IPS-NIHi11 (cell line): Measurements from ENCODE around the gene CFAP57.

Source experiments
- DNase-seq: peaks from one replicate; pipeline ENCODE4 v3.0.0; 2012; ENCODE audit warnings: mixed read lengths, low spot score

CFAP57 gene

DNA sequence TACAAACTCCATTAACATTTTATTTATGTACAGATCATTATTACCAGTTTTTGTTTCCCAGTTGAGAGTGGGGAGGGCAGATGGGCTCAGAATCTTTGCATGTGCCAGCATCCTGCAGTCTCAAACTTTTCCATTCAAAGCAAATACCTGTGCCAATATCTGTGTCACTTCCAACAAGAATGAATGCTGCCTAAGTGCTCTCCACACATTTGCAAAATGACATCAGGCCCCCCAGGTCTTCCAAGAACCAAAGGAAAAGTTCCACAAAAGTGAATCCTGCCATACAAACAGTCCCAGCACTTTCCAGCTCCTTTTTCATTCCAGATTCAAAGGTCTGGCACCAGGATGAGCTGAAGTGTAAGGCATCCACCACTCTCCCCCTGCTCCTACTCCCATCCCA lies 127.0 kb downstream of the CFAP57 start:
- no peak for DNase-seq

DNA sequence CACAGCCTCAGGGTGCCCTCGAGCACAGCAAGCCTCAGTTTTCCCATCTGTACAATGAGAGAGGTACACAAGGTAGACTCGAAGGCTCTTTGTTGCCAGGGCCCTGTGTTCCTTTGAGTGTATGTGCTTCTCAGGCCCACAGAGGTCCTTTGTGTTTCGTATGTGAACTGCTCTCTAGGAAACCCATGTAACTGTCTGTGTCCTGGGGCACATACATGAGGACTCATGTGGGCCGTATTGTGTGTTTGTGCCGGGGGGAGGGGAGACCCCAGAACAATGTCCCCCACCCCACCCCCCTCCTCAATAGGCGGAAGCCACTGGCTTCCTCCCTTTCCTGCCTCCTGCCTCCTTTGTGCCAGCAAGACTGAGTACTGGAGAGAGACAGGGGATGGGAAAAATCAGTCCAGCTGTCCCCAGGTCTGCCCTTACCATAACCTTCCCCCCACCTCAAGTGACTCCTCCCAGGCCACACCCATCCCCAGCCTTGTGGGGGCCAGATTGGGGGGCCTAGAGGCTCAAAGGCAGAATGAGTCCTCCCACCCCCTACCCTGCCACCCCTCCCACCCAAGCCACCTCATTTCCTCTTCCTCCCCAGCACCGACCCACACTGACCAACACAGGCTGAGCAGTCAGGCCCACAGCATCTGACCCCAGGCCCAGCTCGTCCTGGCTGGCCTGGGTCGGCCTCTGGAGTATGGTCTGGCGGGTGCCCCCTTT lies 128.4 kb downstream of the CFAP57 start, which contains the start of gene TIE1:
Gene TIE1 (plus strand): TSS at position 605 of the 717 bp plus-strand sequence. CDS start 90 bp downstream, at position 695.
- DNase-seq: no peak

DNA sequence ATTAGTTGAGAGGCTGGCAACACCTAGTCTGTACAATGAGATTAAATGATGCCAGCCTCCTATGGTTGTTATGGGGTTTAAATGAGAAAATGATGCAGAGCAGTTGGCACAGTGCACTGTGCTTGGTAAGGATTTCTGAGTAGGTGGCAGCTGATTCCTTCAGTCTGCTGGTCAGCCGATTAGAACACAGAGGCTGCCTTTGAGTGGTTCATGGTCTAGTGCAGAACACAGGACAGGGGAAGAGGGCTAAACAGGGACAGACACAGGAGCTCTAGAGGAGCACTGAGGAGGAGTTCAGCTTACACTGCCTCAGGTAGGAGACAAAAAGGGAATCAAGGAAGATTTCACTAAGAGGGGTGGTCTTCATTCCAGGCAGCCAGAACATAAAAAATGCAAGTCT lies 130.1 kb downstream of the CFAP57 start:
- DNase-seq: no peak

DNA sequence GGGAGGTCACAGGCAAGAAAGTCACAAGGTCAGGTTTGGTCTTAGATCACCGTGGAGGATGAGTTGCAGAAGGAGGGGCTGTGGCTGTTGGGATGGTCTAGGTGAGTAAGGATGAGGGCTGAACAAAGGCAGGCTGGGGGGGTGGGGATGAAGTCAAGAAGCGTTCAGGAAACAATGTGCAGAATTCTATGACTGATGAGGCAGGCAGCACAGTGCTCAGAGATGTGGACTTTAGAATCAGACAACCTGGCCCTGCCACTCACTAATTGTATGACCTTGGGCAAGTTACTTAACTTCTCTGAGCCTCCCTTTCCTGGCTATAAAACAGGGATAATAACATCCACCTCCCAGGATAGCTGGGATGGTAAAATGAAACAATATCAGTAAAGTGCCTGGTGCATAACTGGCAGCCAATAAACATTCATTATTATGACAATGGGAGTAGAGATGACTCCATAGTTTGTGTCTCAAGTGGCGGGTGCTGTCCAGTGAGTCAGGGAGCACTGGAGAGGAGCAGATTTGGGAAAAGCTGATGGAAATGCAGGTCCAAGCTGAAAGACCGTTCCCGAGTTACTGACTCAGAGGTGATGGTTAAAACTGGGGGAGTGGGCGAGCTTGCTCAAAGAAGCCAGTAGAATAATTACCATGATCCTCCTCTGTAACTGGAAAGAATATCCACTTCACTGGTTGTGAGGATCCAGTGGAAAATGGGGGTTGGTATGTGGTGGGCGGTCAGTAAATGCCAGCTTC lies 130.8 kb downstream of the CFAP57 start:
- DNase-seq: no peak

DNA sequence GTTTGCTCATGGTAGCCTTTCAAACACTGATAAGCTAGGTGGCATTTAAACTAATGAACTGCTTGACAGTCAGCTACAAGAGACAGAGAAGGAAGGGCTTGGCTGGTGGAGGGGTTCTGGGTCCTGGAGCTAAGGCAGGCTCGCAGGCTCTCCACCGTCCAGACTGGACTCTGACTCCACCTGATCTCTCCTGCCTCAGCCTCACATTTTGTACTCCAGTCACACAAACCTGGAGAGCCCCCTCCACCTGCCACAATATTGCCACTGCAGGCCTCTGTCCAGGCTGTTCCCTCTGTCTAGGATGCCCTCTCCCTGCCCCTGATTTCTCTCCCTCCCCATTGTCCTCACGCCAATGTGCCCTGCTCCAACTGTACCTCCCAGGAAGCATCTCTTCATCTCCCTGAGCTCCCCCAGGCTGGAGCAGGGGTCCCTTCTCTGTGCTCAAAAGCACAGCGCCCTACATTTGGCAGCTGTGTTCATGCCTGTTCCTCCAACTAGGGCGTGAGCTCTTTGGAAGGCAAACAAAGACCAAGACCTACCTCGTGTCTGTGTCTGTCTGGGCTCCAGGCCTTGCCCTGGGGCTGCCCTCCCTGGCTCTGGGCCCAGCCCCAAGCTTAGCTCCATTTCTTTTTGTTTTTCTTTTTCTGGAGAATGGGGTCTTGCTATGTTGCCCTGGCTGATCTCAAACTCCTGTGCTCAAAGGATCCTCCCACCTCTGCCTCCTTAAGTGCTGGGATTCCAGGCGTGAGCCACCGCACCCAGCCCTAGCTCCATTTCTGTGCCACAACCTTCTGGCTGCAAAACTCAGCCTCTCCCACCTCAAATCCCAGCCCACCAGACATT lies 131.6 kb downstream of the CFAP57 start:
- DNase-seq: no peak
